GM21717 (cell line): Measurements from ENCODE around the gene MCEMP1.
"Not testable (repeated sequence)": the region's sequence is repeated elsewhere in the genome, so short reads cannot be mapped to it uniquely, and the experiment has no call there.

Source experiments
- ATAC-seq: cut with Tn5 transposase; IDR thresholded peaks from one replicate; pipeline ENCODE4 v1.9.1; 2021; ENCODE audit warnings: mild to moderate bottlenecking, moderate library complexity; ENCODE audit not compliant: unreplicated experiment

MCEMP1 gene

GRCh38 chr19:7643629-7644549 lies 33.0 kb upstream of the MCEMP1 start:
- ATAC-seq, result not testable (repeated sequence)

- ATAC-seq, result no peak
These were observed 32.4 kb upstream of the MCEMP1 start for GRCh38 chr19:7644550-7644877.

- ATAC-seq, result no peak
These were observed 31.7 kb upstream of the MCEMP1 start for GRCh38 chr19:7645163-7645562.

GRCh38 chr19:7645656-7646425 lies 31.0 kb upstream of the MCEMP1 start:
- ATAC-seq, result no peak

- no peak for ATAC-seq
These were observed 30.5 kb upstream of the MCEMP1 start for GRCh38 chr19:7646426-7646700.

- no peak for ATAC-seq
These were observed 29.7 kb upstream of the MCEMP1 start for GRCh38 chr19:7647156-7647555.

GRCh38 chr19:7648265-7649014 lies 28.4 kb upstream of the MCEMP1 start:
- no peak for ATAC-seq

- ATAC-seq, result no peak
These were observed 26.7 kb upstream of the MCEMP1 start for GRCh38 chr19:7650148-7650547.

GRCh38 chr19:7652061-7652641 lies 24.7 kb upstream of the MCEMP1 start:
- ATAC-seq, result no peak

GRCh38 chr19:7654401-7654800 lies 22.5 kb upstream of the MCEMP1 start:
- ATAC-seq, result no peak

GRCh38 chr19:7655581-7655980 lies 21.3 kb upstream of the MCEMP1 start:
- no peak for ATAC-seq

- ATAC-seq, result no peak
These were observed 19.6 kb upstream of the MCEMP1 start for GRCh38 chr19:7657131-7657751.

GRCh38 chr19:7658219-7658686 lies 18.6 kb upstream of the MCEMP1 start:
- peak; percentile 70 for ATAC-seq

GRCh38 chr19:7661744-7662538 lies 14.9 kb upstream of the MCEMP1 start:
- no peak for ATAC-seq

- no peak for ATAC-seq
These were observed 14.2 kb upstream of the MCEMP1 start for GRCh38 chr19:7662657-7663056.

- ATAC-seq, result no peak
These were observed 13.2 kb upstream of the MCEMP1 start for GRCh38 chr19:7663706-7664105.

- no peak for ATAC-seq
These were observed 11.8 kb upstream of the MCEMP1 start for GRCh38 chr19:7665076-7665475.

- ATAC-seq, result no peak
These were observed 8.0 kb upstream of the MCEMP1 start, which contains the start of gene RETN for GRCh38 chr19:7668842-7669241. RETN (plus strand) TSS chr19:7669049; CDS start chr19:7669327, 278 bp downstream.

GRCh38 chr19:7669641-7670040 lies 7.2 kb upstream of the MCEMP1 start:
- no peak for ATAC-seq
